Measurements from ENCODE around the gene UTS2. TPM values are rescaled to one million over a fixed set of nuclear protein-coding genes. Genes with fewer than 3 reads are reported as not detected.

The UTS2 gene
- total and polyA plus RNA-seq, 7 donors: 0.20 to 0.24 TPM; not detected in 5

GRCh38 chr1:7845761-7846160 lies 7.1 kb downstream of the UTS2 start:
- ATAC-seq: no peak
- peaks cover 2 to 50% of the 10 kb centered on the region in 2 donors for H3K36me3 ChIP-seq (ENCODE audit: insufficient read depth in 1 of 2, low read depth in 1 of 2)
- TF ChIP-seq CTCF (IDR thresholded peaks at IDR 0.05): no peak

GRCh38 chr1:7842517-7842916 lies 10.3 kb downstream of the UTS2 start:
- DNase-seq: no peak
- ATAC-seq: no peak
- intact Hi-C loops (cut with DNase I): no loop called here
- Histone ChIP-seq H3K4me3 (no peak overlapping the region), H3K27me3 (ENCODE audit: insufficient read depth in 3 of 3, low read length in 2 of 3) (no peaks in the 10 kb centered on the region), H3K27ac (no peak overlapping the region), H3K4me1 (no peaks in the 10 kb centered on the region), H3K9me3 (peaks cover 16% of the 10 kb centered on the region), H3K36me3 (ENCODE audit: insufficient read depth in 1 of 2, low read depth in 1 of 2) (peaks cover 16 to 83% of the 10 kb centered on the region in 2 donors)
- no peak for TF ChIP-seq CTCF (IDR thresholded peaks at IDR 0.05)
- WGBS, 3 donors: 89 to 93% (median 92%) methylated on average over 4 of the region's 4 CpGs

More at GRCh38 chr1:7845761-7846160, 7.1 kb downstream of the UTS2 start:
- no peak for DNase-seq
- intact Hi-C loops (cut with DNase I): no loop called here
- WGBS, 3 donors: 82 to 100% (median 83%) methylated on average over 1 to 2 of the region's 2 CpGs
- Histone ChIP-seq H3K9me3 (no peaks in the 10 kb centered on the region), H3K27ac (no peak overlapping the region), H3K27me3 (ENCODE audit: insufficient read depth in 3 of 3, low read length in 2 of 3) (no peaks in the 10 kb centered on the region), H3K4me3 (no peak overlapping the region), H3K4me1 (no peaks in the 10 kb centered on the region)

- 93 to 99% (median 96%) methylated on average over 3 of the region's 3 CpGs for WGBS, 3 donors
- H3K27ac ChIP-seq: no peak overlapping the region
- peaks cover 16% of the 10 kb centered on the region for H3K9me3 ChIP-seq
- peaks cover 17 to 93% of the 10 kb centered on the region in 2 donors for H3K36me3 ChIP-seq (ENCODE audit: insufficient read depth in 1 of 2, low read depth in 1 of 2)
- no peak for TF ChIP-seq CTCF (IDR thresholded peaks at IDR 0.05)
- no peak for ATAC-seq
- H3K4me1 ChIP-seq: no peaks in the 10 kb centered on the region
- H3K4me3 ChIP-seq: no peak overlapping the region
- DNase-seq: no peak
- H3K27me3 ChIP-seq (ENCODE audit: insufficient read depth in 3 of 3, low read length in 2 of 3): no peaks in the 10 kb centered on the region
- intact Hi-C loops (cut with DNase I): no loop called here
These were observed 13.3 kb downstream of the UTS2 start for GRCh38 chr1:7839526-7839925.

- 95 to 99% (median 97%) methylated on average over 2 of the region's 2 CpGs for WGBS, 3 donors
- no peak for ATAC-seq
- TF ChIP-seq CTCF (IDR thresholded peaks at IDR 0.05): no peak
- Histone ChIP-seq H3K27ac (no peak overlapping the region), H3K36me3 (ENCODE audit: insufficient read depth in 1 of 2, low read depth in 1 of 2) (peaks cover 17 to 93% of the 10 kb centered on the region in 2 donors), H3K4me1 (no peaks in the 10 kb centered on the region), H3K9me3 (peaks cover 16% of the 10 kb centered on the region), H3K27me3 (ENCODE audit: insufficient read depth in 3 of 3, low read length in 2 of 3) (no peaks in the 10 kb centered on the region), H3K4me3 (no peak overlapping the region)
- intact Hi-C loops (cut with DNase I): no loop called here
- DNase-seq: no peak
These were observed 14.2 kb downstream of the UTS2 start for GRCh38 chr1:7838714-7839113.

GRCh38 chr1:7833035-7833434 lies 19.8 kb downstream of the UTS2 start:
- DNase-seq (no peak), ATAC-seq (no peak)
- Histone ChIP-seq H3K4me3 (no peak overlapping the region), H3K27me3 (ENCODE audit: insufficient read depth in 3 of 3, low read length in 2 of 3) (no peaks in the 10 kb centered on the region), H3K9me3 (peaks cover under 1% of the 10 kb centered on the region), H3K27ac (no peak overlapping the region), H3K36me3 (ENCODE audit: insufficient read depth in 1 of 2, low read depth in 1 of 2) (peaks cover 2 to 86% of the 10 kb centered on the region in 2 donors), H3K4me1 (peaks cover 6% of the 10 kb centered on the region)
- TF ChIP-seq CTCF (IDR thresholded peaks at IDR 0.05): no peak
- intact Hi-C loops (cut with DNase I): no loop called here
